GM19395 (cell line): ENCODE measurements around the gene CASKIN1.

Experiments
- ATAC-seq: cut with Tn5 transposase; IDR thresholded peaks from one replicate; pipeline ENCODE4 v1.9.1; 2021; ENCODE audit warnings: mild to moderate bottlenecking, moderate library complexity; ENCODE audit not compliant: unreplicated experiment

CASKIN1 gene

DNA sequence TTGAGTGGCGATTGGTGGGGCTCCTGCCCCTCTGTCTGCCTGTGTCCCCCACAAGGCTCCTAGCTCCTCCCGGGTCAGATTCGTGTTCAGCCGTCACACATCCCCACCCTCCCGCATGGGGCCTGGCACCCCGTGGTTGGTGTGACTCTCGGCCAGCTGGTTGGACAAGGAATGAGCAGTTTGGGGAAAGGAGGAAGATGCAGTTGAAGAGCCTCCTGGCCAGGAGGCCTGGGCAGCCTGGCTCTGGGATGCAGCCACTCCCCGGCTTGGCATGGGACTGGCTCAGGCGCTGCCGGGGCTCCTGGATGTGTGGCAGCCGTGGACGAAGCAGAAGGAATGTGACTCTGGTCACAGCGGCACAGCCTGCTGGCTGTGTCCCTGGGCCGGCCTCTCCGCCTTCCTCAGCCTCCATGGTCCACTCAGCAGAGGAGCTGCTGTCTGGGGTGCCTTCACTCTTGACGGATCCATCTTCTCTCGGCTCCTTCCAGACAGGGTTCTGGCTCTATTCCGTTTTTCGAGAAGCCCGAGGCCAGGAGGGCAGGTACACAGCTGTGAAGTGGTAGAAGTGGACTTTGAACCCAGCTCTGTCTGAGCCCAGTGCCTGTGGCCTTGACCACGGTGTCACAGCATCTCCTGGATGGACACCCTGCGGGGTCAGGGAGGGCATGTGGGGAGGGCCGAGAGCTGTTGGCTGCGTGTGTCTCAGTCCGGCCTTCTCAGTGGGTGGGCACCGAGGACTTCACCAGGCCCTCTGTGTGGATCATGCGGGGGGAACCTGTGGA is 38.7 kb downstream of the CASKIN1 start:
- no peak for ATAC-seq

DNA sequence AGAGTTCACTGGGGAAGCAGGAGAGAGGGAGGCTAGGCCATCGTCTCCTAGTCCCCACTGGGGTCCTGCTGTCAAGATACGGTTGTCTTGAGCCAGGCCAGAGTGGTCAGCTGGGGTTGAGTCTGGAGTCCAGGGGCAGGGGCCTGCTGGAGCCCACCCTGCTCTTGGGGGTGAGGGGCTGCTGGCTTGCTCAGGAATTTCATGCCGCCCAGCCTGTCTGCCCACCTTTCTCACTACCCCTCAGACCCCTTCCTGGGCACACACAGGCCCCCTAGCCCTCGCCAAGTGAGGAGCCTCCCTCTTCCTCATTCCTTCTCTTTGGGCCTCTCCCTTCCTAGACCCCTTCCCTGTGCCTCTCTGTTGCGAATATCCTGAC is 39.6 kb downstream of the CASKIN1 start:
- no peak for ATAC-seq

DNA sequence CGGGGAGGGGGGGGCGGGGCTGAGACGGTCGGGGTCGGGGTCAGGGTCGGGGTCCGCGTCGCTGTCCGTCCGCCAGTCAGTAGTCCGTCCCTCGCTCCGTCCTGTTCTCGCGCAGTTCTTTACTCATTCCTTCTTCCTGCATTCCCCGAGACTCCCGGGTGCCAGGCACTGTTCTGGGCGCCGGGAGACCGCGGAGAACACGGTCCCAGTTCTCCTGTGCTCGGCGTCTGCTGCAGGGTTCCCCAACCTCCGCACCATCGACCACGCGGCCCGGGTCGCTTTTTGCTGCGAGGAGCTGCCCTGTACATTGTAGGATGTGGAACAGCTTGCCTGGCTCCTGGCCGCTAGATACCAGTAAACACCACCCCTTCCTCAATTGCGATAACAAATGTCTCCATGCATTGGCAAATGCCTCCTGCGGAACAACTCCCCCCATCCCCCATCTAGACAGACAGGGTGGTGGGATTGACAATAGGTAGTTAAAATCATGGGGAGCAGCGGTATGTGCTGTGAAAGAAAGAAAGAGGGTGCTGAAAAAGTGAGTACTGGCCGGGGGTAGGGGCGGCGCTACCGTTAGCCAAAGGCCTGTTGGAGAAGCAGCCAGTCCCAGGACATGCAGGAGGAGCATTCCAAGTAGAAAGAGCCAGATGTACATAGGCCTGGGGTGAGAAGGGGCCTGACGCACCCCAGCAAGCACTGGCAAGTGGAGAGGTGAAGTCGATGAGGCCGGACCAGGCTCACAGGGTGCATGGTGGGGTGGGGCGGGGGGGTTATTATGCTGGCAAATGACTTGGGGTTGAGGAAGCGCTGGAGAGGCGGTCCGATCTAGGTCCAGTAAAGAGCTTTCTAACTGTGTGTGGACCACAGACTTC is 40.2 kb downstream of the CASKIN1 start:
- ATAC-seq = no peak

GRCh38 chr16:2155091-2155950 is 41.1 kb downstream of the CASKIN1 start, which contains the start of gene TRAF7:
TRAF7 (plus strand) TSS chr16:2155782; CDS start chr16:2163921, 8,139 bp downstream.
- peak; percentile 86 for ATAC-seq

GRCh38 chr16:2154533-2155090 is 41.8 kb downstream of the CASKIN1 start:
- no peak for ATAC-seq

DNA sequence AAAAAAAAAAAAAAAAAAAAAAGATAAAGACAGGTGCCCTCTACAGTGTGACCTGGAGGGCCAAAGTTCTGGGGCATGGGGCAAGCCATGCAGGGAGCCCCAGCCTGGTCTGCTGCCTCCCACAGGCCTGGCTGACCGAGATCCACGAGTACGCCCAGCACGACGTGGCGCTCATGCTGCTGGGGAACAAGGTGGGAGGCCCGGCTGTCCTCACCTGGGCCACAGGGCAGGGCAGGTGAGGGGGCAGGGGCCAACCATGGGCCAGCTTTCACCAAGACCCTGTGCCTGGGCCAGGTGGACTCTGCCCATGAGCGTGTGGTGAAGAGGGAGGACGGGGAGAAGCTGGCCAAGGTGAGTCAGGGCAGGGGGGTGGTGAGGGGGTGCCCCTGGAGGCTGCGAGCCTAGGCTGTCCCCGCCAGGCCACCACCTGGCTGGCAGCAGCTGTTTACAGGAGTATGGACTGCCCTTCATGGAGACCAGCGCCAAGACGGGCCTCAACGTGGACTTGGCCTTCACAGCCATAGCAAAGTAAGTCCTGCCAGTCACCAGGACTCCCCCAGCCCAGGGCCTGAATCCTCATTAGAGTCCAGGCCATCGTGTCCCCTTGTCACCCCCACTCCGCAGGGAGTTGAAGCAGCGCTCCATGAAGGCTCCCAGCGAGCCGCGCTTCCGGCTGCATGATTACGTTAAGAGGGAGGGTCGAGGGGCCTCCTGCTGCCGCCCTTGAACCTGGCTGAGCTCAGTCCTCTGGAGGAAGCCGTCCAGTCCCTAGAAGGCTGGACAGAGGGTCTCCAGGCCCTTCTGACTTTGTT is 43.5 kb downstream of the CASKIN1 start:
- no peak for ATAC-seq

GRCh38 chr16:2151188-2152091 is 45.0 kb downstream of the CASKIN1 start:
- no peak for ATAC-seq

- ATAC-seq = no peak
Observed at GRCh38 chr16:2150418-2151187, 45.8 kb downstream of the CASKIN1 start.

GRCh38 chr16:2149630-2150417 is 46.6 kb downstream of the CASKIN1 start:
- ATAC-seq = no peak

DNA sequence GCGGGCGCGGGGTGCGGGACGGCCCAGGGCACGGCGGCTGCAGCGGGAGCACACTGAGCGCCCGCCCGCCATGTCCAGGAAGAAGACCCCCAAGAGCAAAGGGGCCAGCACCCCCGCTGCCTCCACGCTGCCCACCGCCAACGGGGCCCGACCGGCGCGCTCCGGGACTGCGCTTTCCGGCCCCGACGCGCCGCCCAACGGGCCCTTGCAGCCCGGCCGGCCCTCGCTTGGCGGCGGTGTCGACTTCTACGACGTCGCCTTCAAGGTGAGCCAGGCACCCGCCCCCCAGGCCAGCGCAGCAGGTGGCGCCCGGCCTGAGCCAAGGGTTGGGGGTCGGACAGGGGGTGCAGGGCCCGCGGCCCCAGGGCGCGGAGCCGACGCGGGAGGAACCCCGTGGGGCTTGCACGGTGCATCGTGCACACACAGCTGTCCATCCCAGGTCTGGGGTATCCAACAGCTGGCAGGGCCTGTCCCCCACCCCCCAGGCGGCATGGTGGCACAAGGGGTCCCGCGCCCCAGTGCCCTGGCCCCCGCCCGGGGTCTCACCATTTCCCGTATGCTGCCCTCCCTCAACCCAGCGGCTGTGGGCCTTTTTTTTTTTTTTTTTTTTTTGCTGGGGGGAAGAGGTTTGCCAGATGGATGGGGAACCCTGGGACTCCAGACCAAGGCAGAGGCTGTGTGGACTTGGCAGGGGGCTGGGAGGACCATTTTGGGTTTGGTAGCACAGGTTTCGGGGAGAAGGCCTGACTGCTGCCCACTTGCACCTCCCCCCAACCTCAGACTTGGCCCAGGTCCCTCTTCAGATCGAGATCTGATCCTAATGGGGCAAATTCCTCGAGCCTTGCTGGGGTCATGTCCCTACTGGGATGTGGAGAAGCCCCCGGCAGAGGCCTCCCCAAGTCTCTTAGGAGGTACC is 47.4 kb downstream of the CASKIN1 start:
- no peak for ATAC-seq

DNA sequence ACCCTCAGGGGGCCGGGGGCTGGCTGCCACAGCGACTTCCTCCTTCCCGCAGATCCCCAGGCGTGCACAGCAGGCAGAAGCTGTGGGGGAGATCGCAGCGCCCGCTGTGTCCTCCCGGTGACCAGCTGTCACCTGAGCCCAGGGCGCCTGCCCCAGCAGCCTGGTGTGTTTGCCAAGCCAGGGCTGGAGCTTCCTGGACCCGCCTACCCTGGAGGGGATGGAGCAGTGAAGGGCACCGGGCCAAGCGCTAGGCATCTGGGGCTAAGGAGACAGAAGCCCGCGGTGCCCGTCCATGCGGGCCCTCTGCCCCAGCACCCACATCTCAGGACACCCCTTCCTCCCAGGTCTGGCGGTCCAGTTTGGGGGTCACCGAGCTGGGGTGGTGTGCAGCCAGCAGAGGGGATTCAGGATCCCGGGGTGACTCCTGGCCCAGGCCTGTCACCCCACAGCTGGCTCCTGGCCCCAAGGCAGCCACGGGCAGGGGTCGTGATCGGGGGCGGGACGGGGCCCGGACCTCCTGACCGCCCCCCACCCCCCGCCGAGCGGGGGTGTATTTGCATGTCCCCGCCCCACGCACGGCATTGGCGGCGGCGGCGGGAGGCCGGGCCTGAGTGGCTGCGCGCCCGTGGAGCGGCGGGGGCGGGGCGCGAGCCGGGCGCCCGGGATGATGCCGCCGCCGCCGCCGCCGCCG is 48.3 kb downstream of the CASKIN1 start, which contains the start of gene RAB26:
RAB26 (plus strand) TSS at position 645 of the 691 bp plus-strand sequence. CDS start 159 bp downstream, outside the sequence.
- ATAC-seq = no peak

DNA sequence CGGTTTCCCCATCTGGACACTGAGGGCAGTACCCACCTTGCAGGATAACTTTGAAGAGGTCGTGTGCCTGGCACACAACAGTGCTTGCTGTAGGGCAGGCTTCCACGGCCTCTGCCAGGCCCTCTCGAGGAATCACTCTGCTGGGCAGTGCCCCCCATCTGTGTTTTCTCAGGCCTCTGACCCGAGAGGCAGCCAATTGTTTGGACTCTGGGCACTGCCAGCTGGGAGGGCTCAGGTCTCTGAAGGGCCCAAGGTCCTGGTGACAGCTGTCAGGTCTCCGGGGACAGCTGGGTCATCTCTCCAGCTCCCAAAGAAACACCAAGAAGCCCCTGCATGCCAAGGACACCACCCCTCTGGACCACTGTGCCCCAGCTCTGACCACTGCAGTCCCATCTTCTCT is 49.0 kb downstream of the CASKIN1 start:
- no peak for ATAC-seq

GRCh38 chr16:2145843-2146242 is 50.6 kb downstream of the CASKIN1 start:
- no peak for ATAC-seq

- ATAC-seq = no peak
Observed at GRCh38 chr16:2143878-2144485, 52.4 kb downstream of the CASKIN1 start.
